ENCODE data around the gene CAMTA1.

Gene CAMTA1

GRCh38 chr1:7510389-7510931 is 725.2 kb downstream of the CAMTA1 start:
- no peak for DNase-seq

DNA sequence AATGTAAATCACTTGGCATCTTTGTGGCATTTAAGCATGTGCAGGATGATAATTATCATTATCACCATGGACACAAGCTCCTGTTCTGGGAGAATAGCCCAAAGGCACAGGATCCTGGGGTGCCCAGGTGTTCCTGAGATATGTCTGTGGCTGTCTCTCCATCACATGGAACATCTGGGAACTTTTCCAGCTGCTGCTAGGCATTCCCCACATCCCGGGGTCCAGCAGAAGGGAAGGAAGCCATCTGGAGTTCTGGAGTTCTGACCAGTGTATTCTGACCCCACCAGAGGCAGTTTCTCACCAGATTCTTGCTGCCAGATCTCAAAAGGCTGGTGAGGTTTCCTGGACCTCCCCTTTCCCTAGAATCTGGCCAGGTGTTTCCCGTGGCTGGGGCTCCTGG is 726.1 kb downstream of the CAMTA1 start:
- no peak for DNase-seq

GRCh38 chr1:7513081-7513480 is 727.8 kb downstream of the CAMTA1 start:
- DNase-seq = no peak

GRCh38 chr1:7515175-7515574 is 729.9 kb downstream of the CAMTA1 start:
- no peak for DNase-seq

DNA sequence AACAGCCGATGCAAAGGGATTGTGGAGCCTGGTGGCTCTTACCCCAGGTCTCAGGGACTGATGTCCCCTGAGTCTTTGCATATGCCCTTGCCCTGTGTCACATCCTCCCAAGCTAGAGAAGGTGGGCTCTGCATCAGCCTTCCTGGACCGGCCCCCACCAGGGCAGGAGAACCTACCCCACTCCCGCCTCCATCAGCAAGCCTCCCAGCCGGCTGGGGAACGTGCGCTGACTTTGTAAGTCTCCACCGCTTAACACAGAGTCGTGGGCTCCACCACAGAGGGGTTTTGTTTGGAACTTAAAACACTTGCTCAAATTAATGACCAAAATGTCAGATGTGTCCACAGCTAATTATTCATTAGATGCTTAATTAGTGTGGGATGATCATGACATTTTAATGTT is 730.6 kb downstream of the CAMTA1 start:
- no peak for DNase-seq

- no peak for DNase-seq
These were observed 731.1 kb downstream of the CAMTA1 start for GRCh38 chr1:7516341-7516740.

DNA sequence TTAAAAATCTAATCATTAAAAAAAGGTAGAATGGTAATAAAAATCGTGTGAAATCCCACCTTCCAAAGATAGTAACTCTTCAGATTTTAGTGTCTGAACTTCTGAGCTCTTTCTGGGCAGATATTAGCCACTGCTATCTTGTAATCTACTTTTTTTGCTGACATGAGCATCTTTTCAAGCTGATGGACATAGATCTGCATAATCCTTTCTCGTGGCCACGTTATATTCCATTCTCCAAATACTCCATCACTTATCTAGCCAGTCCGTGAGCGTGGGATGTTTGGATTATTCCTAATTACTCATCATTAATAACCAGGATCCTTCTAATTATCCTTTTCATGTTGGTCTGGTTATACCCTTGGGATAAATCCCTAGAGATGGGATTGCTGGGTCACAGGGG is 731.7 kb downstream of the CAMTA1 start:
- no peak for DNase-seq

DNA sequence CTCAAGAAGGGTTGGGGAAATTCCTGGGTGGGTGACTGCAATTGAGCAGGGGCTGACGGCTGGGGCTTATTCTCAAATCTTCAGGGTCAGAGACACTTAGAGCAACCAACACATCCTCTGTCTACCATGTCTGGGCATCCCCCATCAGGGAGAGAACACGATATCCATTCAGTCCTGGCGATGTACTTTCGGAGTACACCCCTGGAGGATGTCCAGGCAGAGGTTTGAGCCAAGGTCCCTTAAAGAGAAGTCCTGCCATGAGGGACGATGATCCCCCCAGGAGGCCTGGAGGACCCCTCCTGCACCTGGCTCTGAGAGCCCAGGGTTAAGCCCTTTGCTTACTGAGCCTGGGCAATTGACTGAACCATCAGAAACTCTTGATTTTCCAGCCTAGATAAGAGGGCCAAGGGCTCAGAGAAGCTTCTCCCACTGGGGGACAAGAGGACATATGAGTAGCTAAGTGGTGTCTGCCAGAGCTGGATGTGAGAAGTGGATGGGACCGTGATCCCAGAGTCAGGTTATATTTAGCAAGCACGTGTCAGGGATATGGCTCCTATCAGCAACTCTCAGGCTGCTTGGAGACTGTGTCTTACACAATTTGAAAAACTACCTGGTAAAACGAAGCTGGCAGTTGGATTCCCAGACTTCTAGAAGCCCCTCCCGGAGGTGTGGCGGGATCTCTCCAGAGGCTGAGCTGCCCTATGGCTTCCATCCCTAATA is 732.5 kb downstream of the CAMTA1 start:
- DNase-seq = no peak

GRCh38 chr1:7518411-7518810 is 733.2 kb downstream of the CAMTA1 start:
- no peak for DNase-seq

DNA sequence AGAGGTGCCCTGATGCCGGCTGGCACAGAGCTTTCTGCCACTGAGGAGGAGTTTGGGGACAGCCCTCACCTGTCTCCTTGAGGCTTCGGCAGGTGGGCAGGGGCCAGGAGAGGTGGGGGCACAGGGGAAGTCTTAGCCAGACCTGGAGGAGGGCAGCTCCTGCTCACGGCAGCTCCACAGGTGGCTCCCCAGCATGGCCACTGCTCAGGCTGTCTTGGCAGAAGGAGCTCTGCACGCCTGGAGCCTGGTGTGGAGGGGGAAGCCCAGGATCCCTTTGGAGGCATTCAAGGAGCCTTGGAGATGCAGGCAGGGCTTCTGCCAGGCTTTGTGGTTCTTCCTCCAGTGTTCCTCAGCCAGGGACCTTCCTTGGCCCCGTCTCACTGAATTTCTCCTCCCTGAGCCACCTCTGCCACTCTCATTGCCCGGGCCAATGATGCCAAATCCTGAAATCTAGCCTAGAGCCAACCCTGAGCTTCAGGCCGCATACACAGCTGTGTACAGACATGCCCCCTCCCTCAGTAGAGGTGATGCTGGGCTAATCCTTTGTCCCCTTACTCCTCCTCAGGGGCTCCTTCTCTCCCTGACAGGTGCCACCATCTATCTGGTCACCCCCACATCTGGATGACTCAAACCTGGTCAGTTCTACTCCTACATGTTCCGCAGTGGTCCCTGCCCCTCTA is 734.1 kb downstream of the CAMTA1 start:
- DNase-seq = no peak

GRCh38 chr1:7519861-7520395 is 734.7 kb downstream of the CAMTA1 start:
- no peak for DNase-seq

GRCh38 chr1:7520496-7520895 is 735.2 kb downstream of the CAMTA1 start:
- DNase-seq = no peak

DNA sequence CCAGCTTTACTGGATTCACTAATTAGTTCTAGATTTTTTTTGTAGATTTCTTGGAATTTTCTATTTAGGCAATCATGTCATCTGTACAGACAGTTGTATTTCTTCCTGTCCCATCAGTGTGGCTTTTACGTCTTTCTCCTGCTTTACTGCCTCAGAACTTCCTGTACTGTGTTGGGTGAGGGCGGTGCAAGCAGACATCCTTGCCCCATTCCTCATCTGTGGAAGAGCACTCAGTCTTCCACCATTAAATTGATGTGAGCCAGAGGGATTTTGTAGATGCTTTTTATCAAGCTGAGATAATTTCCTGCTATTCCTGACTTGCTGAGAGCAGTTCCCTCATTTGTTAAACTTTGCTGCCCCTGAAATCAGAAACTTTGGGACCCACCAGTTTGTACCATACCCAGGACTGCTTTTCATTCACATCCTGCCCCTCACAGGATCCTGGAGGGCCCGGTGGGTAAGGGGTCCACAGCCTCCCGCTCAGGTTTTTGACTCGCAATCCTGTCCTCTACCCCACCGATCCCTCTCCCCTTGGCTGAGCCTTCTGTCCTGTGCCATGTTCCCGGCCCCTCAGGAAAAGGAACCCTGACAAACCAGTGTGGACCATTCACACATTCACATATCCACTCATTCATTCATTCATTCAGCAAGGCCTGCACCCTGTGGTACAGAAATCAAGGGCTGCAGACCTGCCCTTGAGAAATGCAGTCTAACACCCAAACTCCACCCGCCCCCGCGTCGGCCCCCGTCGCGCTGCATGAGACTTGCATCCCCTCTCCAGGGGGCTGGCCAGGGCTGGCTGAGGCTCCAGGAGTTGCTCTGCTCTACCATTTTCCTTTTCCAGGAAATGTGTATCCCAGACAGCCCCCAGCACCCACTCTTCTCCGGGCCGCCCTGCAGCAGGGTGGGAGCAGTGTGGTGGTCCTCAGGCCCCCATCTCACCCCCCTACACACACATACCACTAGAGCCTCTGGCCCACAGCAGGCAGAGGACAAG is 739.4 kb downstream of the CAMTA1 start:
- DNase-seq = no peak

- DNase-seq = no peak
These were observed 740.2 kb downstream of the CAMTA1 start for GRCh38 chr1:7525338-7526063.

- no peak for DNase-seq
These were observed 741.1 kb downstream of the CAMTA1 start for GRCh38 chr1:7526196-7526866.

DNA sequence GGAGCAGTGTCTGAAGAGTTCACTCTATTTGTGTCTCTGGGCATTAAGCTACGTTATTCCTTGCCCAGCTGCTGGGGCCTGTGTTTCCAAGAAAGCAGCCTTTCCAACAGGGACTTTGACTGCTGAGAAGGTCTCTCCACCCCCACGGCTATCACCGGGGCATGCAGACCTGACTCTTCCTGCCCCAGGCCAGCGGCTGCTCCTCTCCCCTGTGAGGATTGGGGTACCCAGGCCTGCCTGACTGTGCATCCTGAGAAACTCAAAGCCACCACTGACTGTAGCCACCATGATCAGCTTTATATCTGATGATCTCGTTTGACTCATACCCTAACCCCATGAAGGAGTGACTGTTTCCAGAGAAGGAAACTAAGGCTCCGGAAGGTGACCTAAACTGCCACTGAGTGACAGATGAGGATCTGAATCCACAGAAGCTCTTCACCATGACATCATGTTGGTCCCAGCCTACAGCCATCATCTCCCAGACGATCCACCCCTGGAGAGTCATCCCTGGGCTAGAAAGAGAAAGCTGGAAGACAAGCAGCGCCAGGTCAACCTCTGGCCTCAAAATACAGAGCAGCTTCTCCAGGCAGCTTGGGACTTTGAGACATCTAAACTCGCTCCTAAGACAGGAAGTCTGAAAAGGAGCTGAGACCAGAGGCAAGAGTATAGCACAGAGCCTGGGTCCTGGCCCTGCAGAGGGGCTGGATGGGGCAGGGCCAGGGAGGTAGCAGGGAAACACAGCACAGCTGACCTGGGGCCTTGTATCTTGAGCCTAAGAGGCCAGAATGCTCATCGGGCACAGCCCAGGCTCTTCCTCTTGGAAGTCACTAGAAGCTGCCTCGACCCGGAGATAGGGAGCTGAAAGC is 741.8 kb downstream of the CAMTA1 start:
- DNase-seq = no peak

- DNase-seq = no peak
These were observed 742.4 kb downstream of the CAMTA1 start for GRCh38 chr1:7527733-7528045.

DNA sequence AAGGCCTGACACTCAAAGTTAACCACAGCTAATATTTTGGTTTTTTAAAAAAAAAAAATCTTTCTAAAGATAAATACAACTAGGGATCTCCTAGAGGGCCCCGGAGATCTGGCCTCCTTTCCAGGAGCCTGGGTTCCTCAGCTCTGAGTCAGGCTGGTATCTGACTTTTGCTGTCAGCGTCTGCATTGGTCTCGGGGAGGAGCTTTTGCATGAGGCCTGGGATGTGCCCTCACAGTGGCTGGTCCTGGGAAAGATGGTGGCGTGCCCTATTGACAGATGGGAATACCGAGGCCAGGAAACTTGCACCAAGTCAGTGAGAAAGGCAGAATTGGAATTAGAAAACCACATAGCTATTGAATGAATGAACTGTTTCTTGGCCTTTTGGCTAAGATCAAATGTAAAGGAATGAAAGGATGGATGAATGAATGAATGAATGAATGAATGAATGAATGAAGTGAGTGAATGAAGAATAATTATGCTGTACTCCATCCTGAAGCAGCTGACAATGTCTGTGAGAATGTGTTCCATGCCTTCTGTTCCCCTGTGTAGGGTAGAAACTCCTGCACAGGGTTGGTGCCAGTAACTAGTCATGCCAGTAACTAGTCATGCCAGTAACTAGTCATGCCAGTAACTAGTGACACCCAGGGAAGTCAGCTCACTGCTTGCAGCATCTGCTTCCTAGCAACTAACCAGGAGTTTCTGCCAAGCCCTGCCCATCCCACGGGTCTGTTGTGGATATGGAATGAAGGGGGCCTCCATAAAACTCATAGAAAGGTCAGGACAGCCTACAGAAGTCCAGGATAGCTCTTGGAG is 743.3 kb downstream of the CAMTA1 start:
- no peak for DNase-seq

GRCh38 chr1:7529917-7530316 is 744.7 kb downstream of the CAMTA1 start:
- no peak for DNase-seq

All from NCI-H526 treated with DMSO at 0.1 percent for 48 hours (cell line).